H1 (cell line): Measurements from ENCODE around the gene FXYD3. TPM values are rescaled to one million over a fixed set of nuclear protein-coding genes. Genes with fewer than 3 reads are reported as not detected.
A peak's percentile ranks its signal among the peaks of the same experiment; 100 is the strongest.

Source experiments
- CTCF ChIA-PET: fragments of 300-600 bp; sonication (Branson Sonifier 250); formaldehyde crosslinking; loops from one replicate; lab custom pipeline; 2021; ENCODE audit not compliant: partially characterized antibody; lab: Charles Lee
- POLR2A ChIA-PET: fragments of 300-600 bp; sonication (Branson Sonifier 250); formaldehyde crosslinking; loops from one replicate; lab custom pipeline; 2021; ENCODE audit warnings: inconsistent platforms; ENCODE audit not compliant: partially characterized antibody; lab: Charles Lee
- DNase-seq, 2 experiments: peaks; one replicate each; pipeline versions ENCODE4 v3.0.0 to v3.0.0-alpha.2; 2010 to 2022; ENCODE audit warnings: low spot score in 2 of 2, low read depth in 1 of 2, mixed read lengths in 1 of 2
- FAIRE-seq: peaks from 2 replicates; lab custom pipeline; 2011; peaks lifted over from hg19 to GRCh38; lab: Jason Lieb, UNC
- H2AFZ ChIP-seq: 2 replicates; pipeline ENCODE4 v1.8.1; 2012; ENCODE audit warnings: low read length, inconsistent platforms
- H2AK5ac ChIP-seq: 2 replicates; pipeline ENCODE4 v1.6.1; 2013; ENCODE audit warnings: low read depth, low read length
- H2BK120ac ChIP-seq: replicated peaks from 2 replicates; pipeline ENCODE3; 2013; ENCODE audit warnings: low read depth, low read length, inconsistent platforms
- H2BK12ac ChIP-seq: 2 replicates; pipeline ENCODE4 v1.6.1; 2013; ENCODE audit warnings: low read depth, low read length
- H2BK15ac ChIP-seq: 2 replicates; pipeline ENCODE4 v1.6.1; 2013; ENCODE audit warnings: low read length
- H2BK20ac ChIP-seq: 2 replicates; pipeline ENCODE4 v1.6.1; 2013; ENCODE audit warnings: low read length
- H2BK5ac ChIP-seq: 2 replicates; pipeline ENCODE4 v1.6.1; 2013; ENCODE audit warnings: low read depth, low read length
- H3K14ac ChIP-seq: 2 replicates; pipeline ENCODE4 v1.6.1; 2013; ENCODE audit warnings: inconsistent platforms; ENCODE audit not compliant: insufficient read length
- H3K18ac ChIP-seq: 2 replicates; pipeline ENCODE4 v1.6.1; 2013; ENCODE audit warnings: low read length; ENCODE audit errors: extremely low read depth
- H3K23ac ChIP-seq: 2 replicates; pipeline ENCODE4 v1.6.1; 2013; ENCODE audit warnings: inconsistent platforms; ENCODE audit not compliant: insufficient read length
- H3K23me2 ChIP-seq: 2 replicates; pipeline ENCODE4 v1.6.1; 2013; ENCODE audit warnings: low read depth, low read length
- H3K27ac ChIP-seq: 2 replicates; pipeline ENCODE4 v1.6.1; 2011; ENCODE audit warnings: low read depth, low read length, inconsistent platforms
- H3K27me3 ChIP-seq, 4 experiments: replicated peaks in 1 of 4; 1 replicate in 1 of 4; 2 replicates in 3 of 4; pipeline versions ENCODE4 v1.6.1 to v1.8.1; 2011 to 2013; ENCODE audit warnings: low read length in 3 of 4, mild to moderate bottlenecking in 3 of 4, inconsistent platforms in 2 of 4, mixed read lengths in 2 of 4, moderate library complexity in 1 of 4; ENCODE audit not compliant: control insufficient read depth in 3 of 4, insufficient read depth in 3 of 4; ENCODE audit errors: extremely low read depth in 1 of 4
- H3K36me3 ChIP-seq, 4 experiments: 2 replicates each; pipeline versions ENCODE4 v1.6.1 to v1.8.1; 2011 to 2013; ENCODE audit warnings: mild to moderate bottlenecking in 4 of 4, low read length in 3 of 4, moderate library complexity in 2 of 4, control low read depth in 1 of 4, inconsistent platforms in 1 of 4; ENCODE audit not compliant: insufficient read depth in 4 of 4, control insufficient read depth in 2 of 4
- H3K4ac ChIP-seq: replicated peaks from 2 replicates; pipeline ENCODE3; 2013; ENCODE audit warnings: low read length, low read depth, mixed read lengths, inconsistent platforms; ENCODE audit not compliant: insufficient read length
- H3K4me1 ChIP-seq, 4 experiments: replicated peaks in 1 of 4; 1 replicate in 1 of 4; 2 replicates in 3 of 4; pipeline versions ENCODE4 v1.6.1 to v1.8.1; 2011 to 2013; ENCODE audit warnings: low read length in 3 of 4, inconsistent platforms in 2 of 4, mixed read lengths in 1 of 4; ENCODE audit not compliant: insufficient read depth in 4 of 4, control insufficient read depth in 3 of 4
- H3K4me2 ChIP-seq, 2 experiments: 2 replicates each; pipeline versions ENCODE4 v1.6.1 to v1.8.1; 2011 to 2013; ENCODE audit warnings: low read depth in 2 of 2, low read length in 2 of 2, control low read depth in 1 of 2, inconsistent platforms in 1 of 2, mild to moderate bottlenecking in 1 of 2; ENCODE audit not compliant: insufficient read depth in 1 of 2
- H3K4me3 ChIP-seq, 4 experiments: fragments of 200-600, 300-600 bp in 1 of 4; sonication (generic), shearing (Covaris generic), sonication (Bioruptor Twin) in 1 of 4; 2 replicates each; pipeline versions ENCODE4 v1.5.1 to v1.8.1; 2011 to 2016; ENCODE audit warnings: low read length in 4 of 4, low read depth in 3 of 4, control low read depth in 2 of 4, inconsistent platforms in 2 of 4, mild to moderate bottlenecking in 2 of 4, mixed read lengths in 1 of 4, moderate library complexity in 1 of 4; ENCODE audit not compliant: insufficient read depth in 2 of 4; ENCODE audit errors: extremely low read depth in 1 of 4
- H3K56ac ChIP-seq: replicated peaks from 2 replicates; pipeline ENCODE3; 2013; ENCODE audit warnings: low read depth, mild to moderate bottlenecking, mixed read lengths, low read length, inconsistent platforms; ENCODE audit not compliant: insufficient read length
- H3K79me1 ChIP-seq: 2 replicates; pipeline ENCODE4 v1.6.1; 2013; ENCODE audit warnings: low read depth, low read length, control low read depth
- H3K79me2 ChIP-seq, 2 experiments: 2 replicates each; pipeline versions ENCODE4 v1.6.1 to v1.8.1; 2012 to 2013; ENCODE audit warnings: low read length in 2 of 2, mild to moderate bottlenecking in 2 of 2, inconsistent platforms in 1 of 2; ENCODE audit not compliant: insufficient read depth in 2 of 2, control insufficient read depth in 1 of 2
- H3K9ac ChIP-seq, 4 experiments: replicated peaks in 1 of 4; 1 replicate in 1 of 4; 2 replicates in 3 of 4; pipeline versions ENCODE4 v1.6.1 to v1.8.1; 2011 to 2013; ENCODE audit warnings: low read depth in 3 of 4, low read length in 3 of 4, control low read depth in 2 of 4, mild to moderate bottlenecking in 2 of 4, moderate library complexity in 2 of 4, inconsistent platforms in 1 of 4; ENCODE audit errors: extremely low read depth in 1 of 4
- H3K9me3 ChIP-seq, 2 experiments: 2 replicates each; pipeline versions ENCODE4 v1.6.1 to v1.8.1; 2012 to 2013; ENCODE audit warnings: mild to moderate bottlenecking in 2 of 2, moderate library complexity in 2 of 2, control low read depth in 1 of 2, inconsistent platforms in 1 of 2, low read depth in 1 of 2, low read length in 1 of 2, mixed read lengths in 1 of 2; ENCODE audit not compliant: insufficient read depth in 2 of 2
- H4K20me1 ChIP-seq, 2 experiments: replicated peaks in 1 of 2; 2 replicates each; pipeline versions ENCODE3 to v1.8.1; 2011 to 2013; ENCODE audit warnings: inconsistent platforms in 2 of 2, low read length in 2 of 2, mild to moderate bottlenecking in 1 of 2; ENCODE audit not compliant: insufficient read depth in 2 of 2, control insufficient read depth in 1 of 2
- H4K5ac ChIP-seq: 2 replicates; pipeline ENCODE4 v1.6.1; 2013; ENCODE audit warnings: low read length, low read depth, mixed read lengths, inconsistent platforms; ENCODE audit not compliant: insufficient read length
- H4K8ac ChIP-seq: 2 replicates; pipeline ENCODE4 v1.8.0; 2013; ENCODE audit warnings: mild to moderate bottlenecking, moderate library complexity, low read length, inconsistent platforms; ENCODE audit not compliant: insufficient read depth; ENCODE audit errors: extremely low read depth
- H4K91ac ChIP-seq: replicated peaks from 2 replicates; pipeline ENCODE3; 2013; ENCODE audit warnings: low read length, mixed read lengths, inconsistent platforms; ENCODE audit not compliant: insufficient read length
- WGBS, 2 experiments: shearing (Covaris generic) in 1 of 2; methylation state at CpG; one replicate each; pipeline versions ENCODE4 v1.1.6 to v1.1.7; 2013 to 2015; ENCODE audit warnings: low lambda C conversion rate in 2 of 2, mixed read lengths in 2 of 2, inconsistent platforms in 1 of 2, low coverage in 1 of 2, missing lambda C conversion rate in 1 of 2; ENCODE audit not compliant: insufficient replicate concordance in 2 of 2, insufficient coverage in 1 of 2, insufficient read length in 1 of 2; ENCODE audit errors: extremely low coverage in 1 of 2, missing lambda C conversion rate in 1 of 2; 5-methylcytosine and 5-hydroxymethylcytosine counted together
- polyA plus RNA-seq, 7 experiments: library from polyadenylated mRNA; depleted of rRNA in 3 of 7; stranded (reverse) in 5 of 7; unstranded in 2 of 7; fragments of >200 nt in 5 of 7; fragments of 200-250 nt in 2 of 7; gene quantifications; 1 replicate in 5 of 7; 2 replicates in 1 of 7; 4 replicates in 1 of 7; pipeline versions ENCODE4 v1.2.1 to v1.2.3, GENCODE V29; 2011 to 2013; ENCODE audit warnings: missing spikeins in 2 of 7, mixed read lengths in 2 of 7
- total RNA-seq: library from RNA; stranded (reverse); fragmentation: NEBNext Ultra II Directional; extraction: Animal tissue kit (Norgen Biotek cat#: 25700); gene quantifications from 2 replicates; pipeline ENCODE4 v1.2.1, GENCODE V29; 2021

The FXYD3 gene
- total and polyA plus RNA-seq, 2 of the 8 experiments (the other 6 are each of a cell fraction or from before 2014, with no cell fraction given) = 0.33 TPM; not detected in 1

GRCh38 chr19:35153701-35154524 lies 38.3 kb downstream of the FXYD3 start:
- peak overlapping the region; percentile 89; the same call in 1 of the 2 replicates for H2BK5ac ChIP-seq
- no peak overlapping the region for H3K23ac ChIP-seq
- peaks cover 1 to 5% of the 10 kb centered on the region in 2 experiments for H4K20me1 ChIP-seq
- peak overlapping the region; percentile 92 for H4K91ac ChIP-seq
- POLR2A ChIA-PET = interaction anchor here (0.7 to 5.6 kb wide), 18 partner anchors 10 to 114 kb away, joined by 3 to 67 read pairs (median 5); partner anchors contain the start of genes FXYD7, LGI4 and USF2
- H4K8ac ChIP-seq = no peak overlapping the region
- peak in 1 of 2 experiments; percentile 84 for DNase-seq
- H3K56ac ChIP-seq = peak overlapping the region; percentile 63
- H4K5ac ChIP-seq = peak overlapping the region; percentile 53
- H3K23me2 ChIP-seq = peaks cover 9% of the 10 kb centered on the region; the same call in 1 of the 2 replicates
- no peak for FAIRE-seq
- no peak overlapping the region for H3K27ac ChIP-seq
- WGBS, 2 experiments = 2% methylated on average over 18 of the region's 36 CpGs; no CpG with 5 or more reads in 1 of the 2 experiments
- H2BK12ac ChIP-seq = peak overlapping the region; percentile 86; the same call in 1 of the 2 replicates
- peaks cover 6% of the 10 kb centered on the region for H3K79me1 ChIP-seq
- H2BK120ac ChIP-seq = peak overlapping the region; percentile 33
- H2AFZ ChIP-seq = no peak overlapping the region
- no peaks in the 10 kb centered on the region for H3K9me3 ChIP-seq
- H3K27me3 ChIP-seq = peaks cover 0 to 5% (median 3%) of the 10 kb centered on the region in 4 experiments; a peak in 3 of 7 replicates
- no peak overlapping the region; a peak in 1 of 7 replicates for H3K9ac ChIP-seq
- H3K4me2 ChIP-seq = peak overlapping the region; percentile 82 to 91
- H3K18ac ChIP-seq = peak overlapping the region; percentile 88
- H2BK20ac ChIP-seq = peak overlapping the region; percentile 15; the same call in 1 of the 2 replicates
- peaks cover 0 to 13% (median 5%) of the 10 kb centered on the region in 4 experiments; a peak in 5 of 8 replicates for H3K36me3 ChIP-seq
- peak overlapping the region; percentile 59 for H3K4ac ChIP-seq
- no peak overlapping the region for H2AK5ac ChIP-seq
- peak overlapping the region; percentile 68 to 80 (median 74) for H3K4me3 ChIP-seq
- no peak overlapping the region for H3K14ac ChIP-seq
- H2BK15ac ChIP-seq = 0 out of 2 replicates have a peak overlapping the region, but pooled peaks have one; percentile 77
- peaks cover 0 to 11% of the 10 kb centered on the region in 2 experiments; a peak in 1 of 4 replicates for H3K79me2 ChIP-seq
- peaks cover 4 to 28% (median 19%) of the 10 kb centered on the region in 4 experiments for H3K4me1 ChIP-seq
- CTCF ChIA-PET = interaction anchor here (0.5 to 4.3 kb wide), 31 partner anchors 9 to 1444 kb away, joined by 3 to 60 read pairs (median 5); partner anchors contain the start of gene FXYD7
